Breast epithelium (tissue), 3 donors: ENCODE data around the gene ROR1.

Experiments used
- POLR2A ChIP-seq: fragments of 450-650 bp; IDR thresholded peaks from one replicate; pipeline ENCODE4 v1.6.1; 2016; ENCODE audit warnings: antibody characterized with exemption, mild to moderate bottlenecking, moderate library complexity
- TF ChIP-seq, protein P1 (sequence below), 3 donors: fragments of 450-650 bp; IDR thresholded peaks; one replicate each; pipeline ENCODE4 v1.5.1; 2016 to 2017; ENCODE audit warnings: antibody characterized with exemption in 3 of 3, mild to moderate bottlenecking in 3 of 3, moderate library complexity in 3 of 3

DNA sequence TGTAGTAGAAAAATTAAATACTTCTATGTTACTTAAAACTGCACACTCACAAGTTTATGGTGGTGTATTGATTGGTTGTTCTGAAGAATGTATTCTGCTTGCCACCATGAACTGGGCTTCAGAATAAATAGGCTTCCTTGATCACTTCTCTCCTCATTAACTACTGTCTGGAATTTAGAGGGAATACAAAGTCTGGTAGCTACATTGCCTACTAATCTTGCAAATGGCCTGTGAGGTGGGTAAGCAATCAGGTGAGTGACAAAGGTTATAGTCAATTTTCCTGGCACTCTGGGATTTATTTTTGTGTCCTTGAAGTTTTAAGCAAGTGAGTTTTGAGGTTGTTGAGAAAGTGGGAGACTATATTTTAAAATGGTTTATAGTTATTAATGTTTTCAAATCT lies 101.8 kb downstream of the ROR1 start:
- TF ChIP-seq, protein P1, sequence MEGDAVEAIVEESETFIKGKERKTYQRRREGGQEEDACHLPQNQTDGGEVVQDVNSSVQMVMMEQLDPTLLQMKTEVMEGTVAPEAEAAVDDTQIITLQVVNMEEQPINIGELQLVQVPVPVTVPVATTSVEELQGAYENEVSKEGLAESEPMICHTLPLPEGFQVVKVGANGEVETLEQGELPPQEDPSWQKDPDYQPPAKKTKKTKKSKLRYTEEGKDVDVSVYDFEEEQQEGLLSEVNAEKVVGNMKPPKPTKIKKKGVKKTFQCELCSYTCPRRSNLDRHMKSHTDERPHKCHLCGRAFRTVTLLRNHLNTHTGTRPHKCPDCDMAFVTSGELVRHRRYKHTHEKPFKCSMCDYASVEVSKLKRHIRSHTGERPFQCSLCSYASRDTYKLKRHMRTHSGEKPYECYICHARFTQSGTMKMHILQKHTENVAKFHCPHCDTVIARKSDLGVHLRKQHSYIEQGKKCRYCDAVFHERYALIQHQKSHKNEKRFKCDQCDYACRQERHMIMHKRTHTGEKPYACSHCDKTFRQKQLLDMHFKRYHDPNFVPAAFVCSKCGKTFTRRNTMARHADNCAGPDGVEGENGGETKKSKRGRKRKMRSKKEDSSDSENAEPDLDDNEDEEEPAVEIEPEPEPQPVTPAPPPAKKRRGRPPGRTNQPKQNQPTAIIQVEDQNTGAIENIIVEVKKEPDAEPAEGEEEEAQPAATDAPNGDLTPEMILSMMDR (IDR thresholded peaks at IDR 0.05): no peak
- TF ChIP-seq POLR2A: no peak
